ENCODE measurements around the gene HPCAL1.

GRCh38 chr2:10322481-10322880 lies 19.8 kb downstream of the HPCAL1 start:
- TF ChIP-seq EZH2 (IDR thresholded peaks at IDR 0.05; ENCODE audit: insufficient read depth, poor library complexity, severe bottlenecking) (no peak), EZH2phosphoT487 (IDR thresholded peaks at IDR 0.05; ENCODE audit: insufficient read depth, low read depth) (no peak)
